Caco-2 (cell line): ENCODE measurements around the gene DHRS7. TPM values are rescaled to one million over a fixed set of nuclear protein-coding genes. Genes with fewer than 3 reads are reported as not detected.

Experiments
- BruUV-seq: library from RNA; stranded (reverse); fragments of 400-500 nt; replicated peaks from 2 replicates; lab custom pipeline; 2021; lab: Mats Ljungman, UMichigan
- CTCF ChIA-PET: fragments of 300-600 bp; sonication (Branson Sonifier 250); formaldehyde crosslinking; loops from one replicate; lab custom pipeline; 2022; ENCODE audit warnings: antibody characterized with exemption; lab: Charles Lee
- POLR2A ChIA-PET: fragments of 300-600 bp; sonication (Branson Sonifier 250); formaldehyde crosslinking; loops from one replicate; lab custom pipeline; 2022; ENCODE audit warnings: antibody characterized with exemption; lab: Charles Lee
- DNase-seq, 2 experiments: peaks; one replicate each; pipeline versions ENCODE4 v3.0.0 to v3.0.0-alpha.2; 2020 to 2022
- H3K27me3 ChIP-seq: replicated peaks from 2 replicates; pipeline ENCODE4 v1.6.0; 2011; ENCODE audit warnings: low read length; ENCODE audit not compliant: control insufficient read depth, insufficient read depth
- H3K36me3 ChIP-seq: 2 replicates; pipeline ENCODE4 v1.5.1; 2011; ENCODE audit warnings: low read length; ENCODE audit not compliant: control insufficient read depth, insufficient read depth
- H3K4me1 ChIP-seq: fragments of 250-450 bp; sonication (Bioruptor Pico); 2 replicates; pipeline ENCODE4 v1.5.1; 2020; ENCODE audit warnings: mild to moderate bottlenecking
- H3K4me3 ChIP-seq: 2 replicates; pipeline ENCODE4 v1.5.1; 2011; ENCODE audit warnings: low read depth, mild to moderate bottlenecking, control low read depth, low read length
- H3K9me3 ChIP-seq: fragments of 250-450 bp; sonication (Bioruptor Pico); 2 replicates; pipeline ENCODE4 v1.5.1; 2020; ENCODE audit warnings: mild to moderate bottlenecking, moderate library complexity
- H3K27ac Mint-ChIP-seq: one replicate; pipeline ENCODE4 v1.8.0; 2022; ENCODE audit warnings: mixed read lengths; ENCODE audit not compliant: unreplicated experiment
- H3K27me3 Mint-ChIP-seq: one replicate; pipeline ENCODE4 v1.8.0; 2022; ENCODE audit warnings: mixed read lengths; ENCODE audit not compliant: insufficient read depth, unreplicated experiment
- H3K36me3 Mint-ChIP-seq: one replicate; pipeline ENCODE4 v1.8.0; 2022; ENCODE audit warnings: mild to moderate bottlenecking, mixed read lengths; ENCODE audit not compliant: insufficient read depth, unreplicated experiment
- H3K4me1 Mint-ChIP-seq: one replicate; pipeline ENCODE4 v1.8.0; 2022; ENCODE audit warnings: low read depth, mixed read lengths; ENCODE audit not compliant: unreplicated experiment
- H3K4me3 Mint-ChIP-seq: one replicate; pipeline ENCODE4 v1.8.0; 2022; ENCODE audit warnings: mild to moderate bottlenecking, moderate library complexity, mixed read lengths; ENCODE audit not compliant: unreplicated experiment
- H3K9me3 Mint-ChIP-seq: one replicate; pipeline ENCODE4 v1.8.0; 2022; ENCODE audit warnings: mixed read lengths; ENCODE audit not compliant: unreplicated experiment
- intact Hi-C: fragments of 100-400 bp; cut with micrococcal nuclease; formaldehyde crosslinking; loops from one replicate; pipeline ENCODE4 v1.10.0; 2022; ENCODE audit not compliant: unreplicated experiment
- total RNA-seq: library from RNA; stranded (reverse); gene quantifications from 2 replicates; pipeline ENCODE4 v1.2.3, GENCODE V29; 2022
- TF ChIP-seq, protein P1 (sequence below), 2 experiments: fragments of 200-600 bp in 1 of 2; IDR thresholded peaks; 1 replicate in 1 of 2; 2 replicates in 1 of 2; pipeline versions ENCODE4 v1.5.1 to v1.8.0; 2011 to 2022; ENCODE audit warnings: antibody characterized with exemption in 1 of 2, control low read depth in 1 of 2, inconsistent platforms in 1 of 2, low read depth in 1 of 2, low read length in 1 of 2, mild to moderate bottlenecking in 1 of 2, moderate library complexity in 1 of 2; ENCODE audit not compliant: insufficient read depth in 1 of 2, severe bottlenecking in 1 of 2, unreplicated experiment in 1 of 2

The DHRS7 gene
- total RNA-seq, 1 experiment from 2014 or later: 61.6 TPM

DNA sequence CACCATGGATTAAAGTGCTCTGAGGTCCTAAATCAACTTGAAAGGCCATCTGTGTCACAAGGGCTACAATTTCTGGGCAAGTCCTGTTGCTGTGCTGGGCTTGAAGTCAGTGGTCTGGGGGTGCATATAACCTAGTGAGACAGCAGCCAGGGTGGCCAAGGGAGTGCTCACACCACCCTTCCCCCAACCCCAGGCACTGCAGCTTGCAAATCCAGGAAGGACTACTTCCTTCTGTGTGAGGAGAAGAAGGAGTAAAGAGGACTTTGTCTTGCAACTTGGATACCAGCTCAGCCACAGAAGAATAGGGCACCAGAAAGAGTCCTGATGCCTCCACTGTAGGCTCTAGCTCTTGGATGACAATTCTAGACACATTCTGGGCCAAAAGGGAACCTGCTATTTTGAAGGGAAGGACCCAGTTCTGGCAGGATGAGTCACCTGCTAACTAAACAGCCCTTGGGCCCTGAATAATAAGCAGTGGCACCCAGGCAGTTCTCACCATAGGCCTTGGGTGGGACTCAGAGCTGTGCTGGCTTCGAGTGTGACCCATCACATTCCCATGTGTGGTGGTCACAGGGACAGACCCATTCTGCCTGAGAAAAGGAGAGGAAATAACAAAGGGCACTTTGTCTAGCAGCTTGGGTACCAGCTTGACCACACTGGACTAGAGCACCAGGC, 32.6 kb upstream of the DHRS7 start:
- peaks cover 6% of the 10 kb centered on the region for H3K27me3 Mint-ChIP-seq
- DNase-seq: no peak
- ChIA-PET CTCF (no interaction called here), POLR2A (no interaction called here)
- H3K27ac Mint-ChIP-seq: no peak overlapping the region
- H3K4me3 ChIP-seq: no peak overlapping the region
- H3K9me3 Mint-ChIP-seq: peaks cover 10% of the 10 kb centered on the region
- H3K9me3 ChIP-seq: no peaks in the 10 kb centered on the region
- H3K36me3 ChIP-seq: no peaks in the 10 kb centered on the region
- no TSS peak for BruUV-seq
- H3K36me3 Mint-ChIP-seq: no peaks in the 10 kb centered on the region
- H3K4me1 ChIP-seq: no peaks in the 10 kb centered on the region; the same call in 1 of the 2 replicates
- no peak overlapping the region for H3K4me3 Mint-ChIP-seq
- H3K4me1 Mint-ChIP-seq: no peaks in the 10 kb centered on the region
- no peaks in the 10 kb centered on the region for H3K27me3 ChIP-seq
- intact Hi-C loops: no loop called here
- TF ChIP-seq, protein P1, sequence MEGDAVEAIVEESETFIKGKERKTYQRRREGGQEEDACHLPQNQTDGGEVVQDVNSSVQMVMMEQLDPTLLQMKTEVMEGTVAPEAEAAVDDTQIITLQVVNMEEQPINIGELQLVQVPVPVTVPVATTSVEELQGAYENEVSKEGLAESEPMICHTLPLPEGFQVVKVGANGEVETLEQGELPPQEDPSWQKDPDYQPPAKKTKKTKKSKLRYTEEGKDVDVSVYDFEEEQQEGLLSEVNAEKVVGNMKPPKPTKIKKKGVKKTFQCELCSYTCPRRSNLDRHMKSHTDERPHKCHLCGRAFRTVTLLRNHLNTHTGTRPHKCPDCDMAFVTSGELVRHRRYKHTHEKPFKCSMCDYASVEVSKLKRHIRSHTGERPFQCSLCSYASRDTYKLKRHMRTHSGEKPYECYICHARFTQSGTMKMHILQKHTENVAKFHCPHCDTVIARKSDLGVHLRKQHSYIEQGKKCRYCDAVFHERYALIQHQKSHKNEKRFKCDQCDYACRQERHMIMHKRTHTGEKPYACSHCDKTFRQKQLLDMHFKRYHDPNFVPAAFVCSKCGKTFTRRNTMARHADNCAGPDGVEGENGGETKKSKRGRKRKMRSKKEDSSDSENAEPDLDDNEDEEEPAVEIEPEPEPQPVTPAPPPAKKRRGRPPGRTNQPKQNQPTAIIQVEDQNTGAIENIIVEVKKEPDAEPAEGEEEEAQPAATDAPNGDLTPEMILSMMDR (IDR thresholded peaks at IDR 0.05; ENCODE audit: insufficient read depth in 1 of 2, low read depth in 1 of 2, low read length in 1 of 2, severe bottlenecking in 1 of 2, unreplicated experiment in 1 of 2): no peak

GRCh38 chr14:60196291-60196690, 31.1 kb upstream of the DHRS7 start:
- Mint-ChIP-seq H3K4me3 (no peak overlapping the region), H3K27me3 (peaks cover 2% of the 10 kb centered on the region), H3K4me1 (no peaks in the 10 kb centered on the region), H3K27ac (no peak overlapping the region), H3K36me3 (no peaks in the 10 kb centered on the region), H3K9me3 (peaks cover 10% of the 10 kb centered on the region)
- BruUV-seq: no TSS peak
- Histone ChIP-seq H3K4me3 (no peak overlapping the region), H3K9me3 (no peaks in the 10 kb centered on the region), H3K36me3 (no peaks in the 10 kb centered on the region), H3K4me1 (no peaks in the 10 kb centered on the region; the same call in 1 of the 2 replicates), H3K27me3 (no peaks in the 10 kb centered on the region)
- intact Hi-C loops: no loop called here
- CTCF ChIA-PET: no interaction called here
- POLR2A ChIA-PET: no interaction called here
- TF ChIP-seq, protein P1 (IDR thresholded peaks at IDR 0.05; ENCODE audit: insufficient read depth in 1 of 2, low read depth in 1 of 2, low read length in 1 of 2, severe bottlenecking in 1 of 2, unreplicated experiment in 1 of 2): no peak
- no peak for DNase-seq

DNA sequence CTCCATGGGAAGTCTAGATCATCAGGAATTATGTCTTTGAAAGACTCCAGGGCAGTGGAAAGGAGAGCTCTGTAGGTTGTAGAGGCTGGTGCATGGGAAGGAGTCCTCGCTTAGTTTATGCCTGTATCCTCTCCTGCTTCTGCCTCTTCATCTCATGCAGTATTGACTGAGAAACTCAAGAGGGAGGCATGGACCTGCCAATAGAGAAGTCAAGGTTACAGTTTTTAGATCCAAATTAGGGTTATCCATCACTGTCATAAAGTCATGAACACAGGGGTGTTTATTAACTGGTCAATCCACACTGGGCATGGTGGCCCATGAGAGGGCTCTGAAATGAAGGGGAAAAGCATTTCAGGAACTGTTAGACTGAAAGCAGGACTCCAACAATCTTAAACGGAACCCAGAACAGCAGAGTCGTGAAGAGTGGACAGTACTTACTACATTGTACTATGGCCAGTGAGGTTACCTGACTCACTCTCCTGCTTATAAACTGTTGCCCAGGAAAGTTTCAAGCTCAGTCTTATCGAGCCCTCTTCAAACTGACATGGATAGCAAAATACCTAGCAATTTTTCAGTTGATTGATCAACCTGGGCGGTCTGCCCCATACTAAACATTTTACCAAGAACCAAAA, 30.1 kb upstream of the DHRS7 start:
- intact Hi-C loops: no loop called here
- TF ChIP-seq, protein P1 (IDR thresholded peaks at IDR 0.05; ENCODE audit: insufficient read depth in 1 of 2, low read depth in 1 of 2, low read length in 1 of 2, severe bottlenecking in 1 of 2, unreplicated experiment in 1 of 2): peak in 1 of 2 experiments; percentile 26
- peaks cover 10% of the 10 kb centered on the region for H3K9me3 Mint-ChIP-seq

More for the DNA sequence above, 30.1 kb upstream of the DHRS7 start:
- BruUV-seq: no TSS peak
- H3K27me3 ChIP-seq: no peaks in the 10 kb centered on the region
- DNase-seq: no peak
- ChIA-PET POLR2A (no interaction called here), CTCF (no interaction called here)
- Mint-ChIP-seq H3K27ac (no peak overlapping the region), H3K36me3 (no peaks in the 10 kb centered on the region), H3K27me3 (peaks cover 2% of the 10 kb centered on the region), H3K4me1 (no peaks in the 10 kb centered on the region), H3K4me3 (no peak overlapping the region)
- no peaks in the 10 kb centered on the region for H3K36me3 ChIP-seq
- H3K9me3 ChIP-seq: no peaks in the 10 kb centered on the region
- no peaks in the 10 kb centered on the region; the same call in 1 of the 2 replicates for H3K4me1 ChIP-seq
- H3K4me3 ChIP-seq: no peak overlapping the region
